ENCODE results near the gene TNNI2.

GRCh38 chr11:1873048-1873812, 34.4 kb downstream of the TNNI2 start:
- TF ChIP-seq CTCF (conservative IDR thresholded peaks at IDR 0.05; ENCODE audit: low read depth, low read length) (no peak), EZH2 (IDR thresholded peaks at IDR 0.05; ENCODE audit: borderline replicate concordance, low read depth, low read length, poor library complexity, severe bottlenecking) (peak; percentile 58)

Data from A673 (cell line).